H1 (cell line): ENCODE data around the gene SLC41A1. TPM values are rescaled to one million over a fixed set of nuclear protein-coding genes. Genes with fewer than 3 reads are reported as not detected.

Experiments used
- CEBPB ChIP-seq: IDR thresholded peaks from 2 replicates; pipeline ENCODE4 v1.6.1; 2012; ENCODE audit warnings: low read depth, low read length
- CTBP2 ChIP-seq: IDR thresholded peaks from 2 replicates; pipeline ENCODE4 v1.7.0; 2011; ENCODE audit warnings: borderline replicate concordance, mild to moderate bottlenecking, moderate library complexity, mixed read lengths, low read length; ENCODE audit not compliant: insufficient read depth, insufficient read length
- EGR1 ChIP-seq: IDR thresholded peaks from 2 replicates; pipeline ENCODE4 v1.6.1; 2011; ENCODE audit warnings: low read depth, low read length, borderline replicate concordance
- GABPA ChIP-seq: IDR thresholded peaks from 2 replicates; pipeline ENCODE4 v1.6.1; 2011; ENCODE audit warnings: mild to moderate bottlenecking, low read length, moderate library complexity, borderline replicate concordance; ENCODE audit not compliant: insufficient read depth
- GTF2F1 ChIP-seq: IDR thresholded peaks from 2 replicates; pipeline ENCODE4 v1.6.1; 2012; ENCODE audit warnings: low read depth, low read length, improper control_type of control experiment, borderline replicate concordance
- HDAC6 ChIP-seq: IDR thresholded peaks from one replicate; pipeline ENCODE4 v1.7.1; 2012; ENCODE audit warnings: low read depth, mild to moderate bottlenecking, inconsistent platforms, low read length, moderate library complexity
- NANOG ChIP-seq: IDR thresholded peaks from 2 replicates; pipeline ENCODE4 v1.6.1; 2011; ENCODE audit warnings: low read length, low read depth, mild to moderate bottlenecking, inconsistent platforms; ENCODE audit not compliant: insufficient read depth, poor library complexity, severe bottlenecking
- POU5F1 ChIP-seq: IDR thresholded peaks from 2 replicates; pipeline ENCODE4 v1.6.1; 2011; ENCODE audit warnings: low read depth, mild to moderate bottlenecking, low read length, moderate library complexity
- SP2 ChIP-seq: IDR thresholded peaks from 2 replicates; pipeline ENCODE4 v1.6.1; 2012; ENCODE audit warnings: mild to moderate bottlenecking, low read length, inconsistent platforms
- SUZ12 ChIP-seq: fragments of 200-600 bp; sonication (generic); IDR thresholded peaks from 2 replicates; pipeline ENCODE4 v1.6.1; 2012; ENCODE audit warnings: mild to moderate bottlenecking, inconsistent platforms, low read length, moderate library complexity, mixed read lengths
- TBP ChIP-seq: IDR thresholded peaks from 2 replicates; pipeline ENCODE4 v1.6.1; 2011; ENCODE audit warnings: low read depth, low read length, improper control_type of control experiment
- YY1 ChIP-seq: IDR thresholded peaks from 2 replicates; pipeline ENCODE4 v1.6.1; 2011; ENCODE audit warnings: low read depth, mild to moderate bottlenecking, low read length
- polyA plus RNA-seq, 7 experiments: library from polyadenylated mRNA; depleted of rRNA in 3 of 7; stranded (reverse) in 5 of 7; unstranded in 2 of 7; fragments of >200 nt in 5 of 7; fragments of 200-250 nt in 2 of 7; gene quantifications; 1 replicate in 5 of 7; 2 replicates in 1 of 7; 4 replicates in 1 of 7; pipeline versions ENCODE4 v1.2.1 to v1.2.3, GENCODE V29; 2011 to 2013; ENCODE audit warnings: missing spikeins in 2 of 7, mixed read lengths in 2 of 7
- total RNA-seq: library from RNA; stranded (reverse); fragmentation: NEBNext Ultra II Directional; extraction: Animal tissue kit (Norgen Biotek cat#: 25700); gene quantifications from 2 replicates; pipeline ENCODE4 v1.2.1, GENCODE V29; 2021
- TF ChIP-seq, protein P1 (sequence below): IDR thresholded peaks from 2 replicates; pipeline ENCODE4 v1.6.1; 2012; ENCODE audit warnings: inconsistent platforms

The SLC41A1 gene
- total and polyA plus RNA-seq, 2 of the 8 experiments (the other 6 are each of a cell fraction or from before 2014, with no cell fraction given), result 41.2 to 42.3 TPM

- TF ChIP-seq CTBP2 (no peak), CEBPB (no peak), POU5F1 (no peak), SUZ12 (no peak), SP2 (peak; percentile 59), YY1 (peak; percentile 94), GTF2F1 (no peak), TBP (peak; percentile 91), GABPA (no peak), EGR1 (peak; percentile 51; the same call in 1 of the 2 replicates), HDAC6 (no peak), NANOG (no peak)
- TF ChIP-seq, protein P1, sequence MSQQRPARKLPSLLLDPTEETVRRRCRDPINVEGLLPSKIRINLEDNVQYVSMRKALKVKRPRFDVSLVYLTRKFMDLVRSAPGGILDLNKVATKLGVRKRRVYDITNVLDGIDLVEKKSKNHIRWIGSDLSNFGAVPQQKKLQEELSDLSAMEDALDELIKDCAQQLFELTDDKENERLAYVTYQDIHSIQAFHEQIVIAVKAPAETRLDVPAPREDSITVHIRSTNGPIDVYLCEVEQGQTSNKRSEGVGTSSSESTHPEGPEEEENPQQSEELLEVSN, result peak; percentile 95
Measured at GRCh38 chr1:205750138-205751035, 62.6 kb downstream of the SLC41A1 start, which contains the start of gene NUCKS1 (continued).
